A549 (cell line): ENCODE data around the gene XRCC1. TPM values are rescaled to one million over a fixed set of nuclear protein-coding genes. Genes with fewer than 3 reads are reported as not detected.

Experiments
- ATAC-seq, 2 experiments: fragments of 200-7000 bp in 1 of 2; fragments of >200 bp in 1 of 2; cut with Nextera tagmentation in 1 of 2; cut with Tn5 transposase in 1 of 2; 3 replicates each; pipeline versions ENCODE4 v1.8.0 to v1.9.1; 2018 to 2020; ENCODE audit warnings: mild to moderate bottlenecking in 1 of 2, moderate library complexity in 1 of 2
- CTCF ChIA-PET: fragments of 300-600 bp; sonication (Branson Sonifier 250); formaldehyde crosslinking; extraction: SDS; loops from one replicate; lab custom pipeline; 2021; ENCODE audit warnings: antibody characterized with exemption, inconsistent platforms; lab: Yijun Ruan, JAX
- POLR2A ChIA-PET: fragments of 350-600 bp; formaldehyde crosslinking; extraction: SDS; loops from one replicate; lab custom pipeline; 2021; ENCODE audit warnings: antibody characterized with exemption, inconsistent platforms; lab: Yijun Ruan, JAX
- DNase-seq, 2 experiments: peaks; one replicate each; pipeline versions ENCODE4 v3.0.0 to v3.0.0-alpha.2; 2011 to 2016; ENCODE audit warnings: low read depth in 1 of 2, low spot score in 1 of 2
- FAIRE-seq: peaks from 2 replicates; lab custom pipeline; 2011; peaks lifted over from hg19 to GRCh38; lab: Jason Lieb, UNC
- H3K27ac ChIP-seq, 2 experiments: fragments of >200 bp; sonication (Bioruptor Twin); formaldehyde crosslinking; 3 replicates each; pipeline ENCODE4 v1.5.1; 2016 to 2017
- H3K4me1 ChIP-seq: fragments of >200 bp; sonication (Bioruptor Twin); formaldehyde crosslinking; 3 replicates; pipeline ENCODE4 v1.6.1; 2016
- H3K4me2 ChIP-seq: fragments of >200 bp; sonication (Bioruptor Twin); formaldehyde crosslinking; 3 replicates; pipeline ENCODE4 v1.6.1; 2016
- H3K4me3 ChIP-seq: fragments of >200 bp; sonication (Bioruptor Twin); formaldehyde crosslinking; 3 replicates; pipeline ENCODE4 v1.5.1; 2016
- H3K9me3 ChIP-seq: fragments of >200 bp; sonication (Bioruptor Twin); formaldehyde crosslinking; 3 replicates; pipeline ENCODE4 v1.6.1; 2016
- CHD2 ChIP-seq: fragments of 150-350 bp; IDR thresholded peaks from 2 replicates; pipeline ENCODE4 v1.6.1; 2014; ENCODE audit warnings: low read length; ENCODE audit not compliant: partially characterized antibody
- CTCF ChIP-seq: fragments of >200 bp; sonication (Bioruptor Twin); formaldehyde crosslinking; IDR thresholded peaks from 3 replicates; pipeline ENCODE4 v1.5.1; 2016
- E2F6 ChIP-seq: IDR thresholded peaks from 2 replicates; pipeline ENCODE4 v1.6.1; 2012; ENCODE audit warnings: low read depth, borderline replicate concordance
- EHMT2 ChIP-seq: fragments of 200-600 bp; sonication (generic); IDR thresholded peaks from 2 replicates; pipeline ENCODE4 v1.6.1; 2016; ENCODE audit warnings: antibody characterized with exemption, low read depth, mild to moderate bottlenecking, moderate library complexity
- ESRRA ChIP-seq: fragments of 150-350 bp; IDR thresholded peaks from 2 replicates; pipeline ENCODE4 v1.6.1; 2014; ENCODE audit warnings: mild to moderate bottlenecking, low read length, borderline replicate concordance
- HDAC2 ChIP-seq: fragments of 200-600 bp; sonication (generic); IDR thresholded peaks from 2 replicates; pipeline ENCODE4 v1.6.1; 2016
- HEYL ChIP-seq: fragments of 250-450 bp; sonication (Bioruptor Pico); IDR thresholded peaks from 2 replicates; pipeline ENCODE4 v1.8.0; 2021; ENCODE audit warnings: mild to moderate bottlenecking, moderate library complexity
- HOXB5 ChIP-seq: fragments of 250-450 bp; sonication (Bioruptor Pico); IDR thresholded peaks from 2 replicates; pipeline ENCODE4 v1.5.0; 2020; ENCODE audit warnings: mild to moderate bottlenecking, moderate library complexity
- JUN ChIP-seq, 2 experiments: fragments of >200 bp; sonication (Bioruptor Twin); formaldehyde crosslinking; IDR thresholded peaks; 2 replicates in 1 of 2; 3 replicates in 1 of 2; pipeline ENCODE4 v1.6.1; 2016 to 2017
- MAFK ChIP-seq: fragments of 450-650 bp; IDR thresholded peaks from 2 replicates; pipeline ENCODE4 v1.6.1; 2014; ENCODE audit not compliant: partially characterized antibody
- MAX ChIP-seq: IDR thresholded peaks from 2 replicates; pipeline ENCODE4 v1.6.1; 2012
- PHF8 ChIP-seq: fragments of 200-600 bp; sonication (generic); IDR thresholded peaks from 2 replicates; pipeline ENCODE4 v1.6.1; 2016; ENCODE audit warnings: low read depth, mild to moderate bottlenecking, antibody characterized with exemption, moderate library complexity, borderline replicate concordance
- POLR2A ChIP-seq: IDR thresholded peaks from 2 replicates; pipeline ENCODE4 v1.6.1; 2012; ENCODE audit warnings: mild to moderate bottlenecking, low read length
- RFX5 ChIP-seq: fragments of 450-650 bp; IDR thresholded peaks from 2 replicates; pipeline ENCODE4 v1.7.1; 2014; ENCODE audit warnings: antibody characterized with exemption, mild to moderate bottlenecking, moderate library complexity
- ZNF302 ChIP-seq: fragments of 250-450 bp; sonication (Bioruptor Pico); IDR thresholded peaks from 2 replicates; pipeline ENCODE4 v1.9.0; 2021; ENCODE audit warnings: inconsistent platforms, mild to moderate bottlenecking, moderate library complexity
- WGBS: methylation state at CpG from one replicate; pipeline ENCODE4 v1.1.6; 2017; ENCODE audit errors: missing lambda C conversion rate; 5-methylcytosine and 5-hydroxymethylcytosine counted together
- polyA minus RNA-seq: library from RNA; depleted of rRNA, polyadenylated mRNA; stranded (reverse); fragments of >200 nt; gene quantifications from 2 replicates; pipeline ENCODE4 v1.2.3, GENCODE V29; 2011; rRNA and poly(A)+ RNA removed
- polyA plus RNA-seq, 4 experiments: library from polyadenylated mRNA; depleted of rRNA in 3 of 4; stranded (reverse); fragments of >200 nt; fragmentation: RNase III in 1 of 4; extraction: RNeasy Plus Mini Kit Qiagen cat#74134 plus additional on column Dnase treatment in 1 of 4; gene quantifications; 2 replicates in 3 of 4; 3 replicates in 1 of 4; pipeline ENCODE4 v1.2.3, GENCODE V29; 2011 to 2017
- TF ChIP-seq, protein P1 (sequence below): fragments of 200-600 bp; sonication (generic); IDR thresholded peaks from 2 replicates; pipeline ENCODE4 v1.6.1; 2016; ENCODE audit warnings: antibody characterized with exemption, mild to moderate bottlenecking, moderate library complexity
- TF ChIP-seq, protein P2 (sequence below): fragments of 150-350 bp; IDR thresholded peaks from 2 replicates; pipeline ENCODE4 v1.6.1; 2014; ENCODE audit warnings: low read depth, mild to moderate bottlenecking, low read length

XRCC1 gene, protein sequence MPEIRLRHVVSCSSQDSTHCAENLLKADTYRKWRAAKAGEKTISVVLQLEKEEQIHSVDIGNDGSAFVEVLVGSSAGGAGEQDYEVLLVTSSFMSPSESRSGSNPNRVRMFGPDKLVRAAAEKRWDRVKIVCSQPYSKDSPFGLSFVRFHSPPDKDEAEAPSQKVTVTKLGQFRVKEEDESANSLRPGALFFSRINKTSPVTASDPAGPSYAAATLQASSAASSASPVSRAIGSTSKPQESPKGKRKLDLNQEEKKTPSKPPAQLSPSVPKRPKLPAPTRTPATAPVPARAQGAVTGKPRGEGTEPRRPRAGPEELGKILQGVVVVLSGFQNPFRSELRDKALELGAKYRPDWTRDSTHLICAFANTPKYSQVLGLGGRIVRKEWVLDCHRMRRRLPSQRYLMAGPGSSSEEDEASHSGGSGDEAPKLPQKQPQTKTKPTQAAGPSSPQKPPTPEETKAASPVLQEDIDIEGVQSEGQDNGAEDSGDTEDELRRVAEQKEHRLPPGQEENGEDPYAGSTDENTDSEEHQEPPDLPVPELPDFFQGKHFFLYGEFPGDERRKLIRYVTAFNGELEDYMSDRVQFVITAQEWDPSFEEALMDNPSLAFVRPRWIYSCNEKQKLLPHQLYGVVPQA
- polyA plus RNA-seq (2011; rRNA removed) (31.9 and 32.0 TPM in 2 replicates), polyA plus RNA-seq (2017; fragmentation: RNase III; extraction: RNeasy Plus Mini Kit Qiagen cat#74134 plus additional on column Dnase treatment) (55.1 to 62.3 TPM (median 55.2 TPM) in 3 replicates), polyA minus RNA-seq (33.6 and 35.3 TPM in 2 replicates)
- 49.4 and 52.2 TPM in 2 replicates for polyA plus RNA-seq (2012; cell fraction: cytosol; rRNA removed)
- polyA plus RNA-seq (2012; cell fraction: nucleus; rRNA removed): 47.2 and 52.6 TPM in 2 replicates

- FAIRE-seq (peak; percentile 99), DNase-seq (peak; percentile 99 to 100), ATAC-seq (peak; percentile 98 to 99)
- H3K27ac ChIP-seq: peak within 1 kb of the TSS; percentile 91
- peaks cover 11% of the 10 kb centered on the region for H3K4me1 ChIP-seq
- H3K4me2 ChIP-seq: peak within 1 kb of the TSS; percentile 95
- CTCF ChIA-PET: interaction anchor here (0.6 to 3.0 kb wide), 10 partner anchors 10 to 1141 kb away, joined by 3 to 24 read pairs (median 4); no protein-coding TSS in a partner anchor
- peak within 1 kb of the TSS; percentile 84 for H3K4me3 ChIP-seq
- POLR2A ChIA-PET: interaction anchor here (1.2 to 2.4 kb wide), 4 partner anchors 9 to 42 kb away, joined by 3 to 17 read pairs (median 6); partner anchors contain the start of genes IRGQ, ZNF575 and ZNF576
- TF ChIP-seq HOXB5 (CRISPR knock-in tag) (no peak), PHF8 (peak; percentile 63; the same call in 1 of the 2 replicates), JUN (IDR thresholded peaks at IDR 0.05) (peak in 1 of 2 experiments; percentile 58; a peak in 3 of 5 replicates), HEYL (no peak), E2F6 (peak; percentile 65; the same call in 1 of the 2 replicates), RFX5 (peak; percentile 97), MAX (0 out of 2 replicates have a peak, but pooled peaks have one; percentile 35), CTCF (no peak), POLR2A (peak; percentile 52), EHMT2 (no peak), HDAC2 (0 out of 2 replicates have a peak, but pooled peaks have one; percentile 38), MAFK (no peak)
- TF ChIP-seq, protein P1, sequence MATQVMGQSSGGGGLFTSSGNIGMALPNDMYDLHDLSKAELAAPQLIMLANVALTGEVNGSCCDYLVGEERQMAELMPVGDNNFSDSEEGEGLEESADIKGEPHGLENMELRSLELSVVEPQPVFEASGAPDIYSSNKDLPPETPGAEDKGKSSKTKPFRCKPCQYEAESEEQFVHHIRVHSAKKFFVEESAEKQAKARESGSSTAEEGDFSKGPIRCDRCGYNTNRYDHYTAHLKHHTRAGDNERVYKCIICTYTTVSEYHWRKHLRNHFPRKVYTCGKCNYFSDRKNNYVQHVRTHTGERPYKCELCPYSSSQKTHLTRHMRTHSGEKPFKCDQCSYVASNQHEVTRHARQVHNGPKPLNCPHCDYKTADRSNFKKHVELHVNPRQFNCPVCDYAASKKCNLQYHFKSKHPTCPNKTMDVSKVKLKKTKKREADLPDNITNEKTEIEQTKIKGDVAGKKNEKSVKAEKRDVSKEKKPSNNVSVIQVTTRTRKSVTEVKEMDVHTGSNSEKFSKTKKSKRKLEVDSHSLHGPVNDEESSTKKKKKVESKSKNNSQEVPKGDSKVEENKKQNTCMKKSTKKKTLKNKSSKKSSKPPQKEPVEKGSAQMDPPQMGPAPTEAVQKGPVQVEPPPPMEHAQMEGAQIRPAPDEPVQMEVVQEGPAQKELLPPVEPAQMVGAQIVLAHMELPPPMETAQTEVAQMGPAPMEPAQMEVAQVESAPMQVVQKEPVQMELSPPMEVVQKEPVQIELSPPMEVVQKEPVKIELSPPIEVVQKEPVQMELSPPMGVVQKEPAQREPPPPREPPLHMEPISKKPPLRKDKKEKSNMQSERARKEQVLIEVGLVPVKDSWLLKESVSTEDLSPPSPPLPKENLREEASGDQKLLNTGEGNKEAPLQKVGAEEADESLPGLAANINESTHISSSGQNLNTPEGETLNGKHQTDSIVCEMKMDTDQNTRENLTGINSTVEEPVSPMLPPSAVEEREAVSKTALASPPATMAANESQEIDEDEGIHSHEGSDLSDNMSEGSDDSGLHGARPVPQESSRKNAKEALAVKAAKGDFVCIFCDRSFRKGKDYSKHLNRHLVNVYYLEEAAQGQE: no peak
- WGBS: under 1% methylated on average over 50 of the region's 51 CpGs
- H3K9me3 ChIP-seq: no peaks in the 10 kb centered on the region
Measured at GRCh38 chr19:43575156-43575950, at the start of gene XRCC1, which contains the start of gene PINLYP. Gene XRCC1, minus strand, starts transcription at chr19:43575527. Its CDS starts 69 bp downstream, at chr19:43575458. Gene PINLYP, plus strand, starts transcription at chr19:43575801. Its CDS starts 1,391 bp downstream, at chr19:43577192.

DNA sequence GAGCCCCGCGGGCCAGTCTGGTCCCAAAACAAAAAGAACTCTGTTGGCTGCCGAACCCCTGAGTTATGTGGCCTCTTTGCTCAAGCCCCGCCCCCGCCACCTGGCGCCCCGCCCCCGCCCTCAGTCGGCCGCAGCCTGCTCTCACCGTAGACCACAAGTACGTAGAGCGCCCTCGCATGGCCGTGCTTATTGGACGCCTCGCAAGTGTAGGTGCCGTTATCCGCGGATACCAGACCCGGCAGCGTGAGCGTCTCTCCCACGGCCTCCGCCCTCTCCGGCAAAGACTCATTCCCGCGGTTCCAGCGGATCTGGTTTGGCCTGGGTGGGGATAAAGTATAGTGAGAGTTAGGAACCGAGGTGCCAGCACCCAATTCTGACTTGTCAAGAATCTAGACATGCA is 49.6 kb upstream of the XRCC1 start:
- TF ChIP-seq ZNF302 (CRISPR knock-in tag) (no peak), HDAC2 (no peak), CHD2 (no peak), JUN (IDR thresholded peaks at IDR 0.05) (no peak), E2F6 (no peak), ESRRA (no peak)
- TF ChIP-seq, protein P2, sequence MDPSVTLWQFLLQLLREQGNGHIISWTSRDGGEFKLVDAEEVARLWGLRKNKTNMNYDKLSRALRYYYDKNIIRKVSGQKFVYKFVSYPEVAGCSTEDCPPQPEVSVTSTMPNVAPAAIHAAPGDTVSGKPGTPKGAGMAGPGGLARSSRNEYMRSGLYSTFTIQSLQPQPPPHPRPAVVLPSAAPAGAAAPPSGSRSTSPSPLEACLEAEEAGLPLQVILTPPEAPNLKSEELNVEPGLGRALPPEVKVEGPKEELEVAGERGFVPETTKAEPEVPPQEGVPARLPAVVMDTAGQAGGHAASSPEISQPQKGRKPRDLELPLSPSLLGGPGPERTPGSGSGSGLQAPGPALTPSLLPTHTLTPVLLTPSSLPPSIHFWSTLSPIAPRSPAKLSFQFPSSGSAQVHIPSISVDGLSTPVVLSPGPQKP: no peak
- Histone ChIP-seq H3K27ac (no peak overlapping the region), H3K4me1 (peaks cover 6% of the 10 kb centered on the region; the same call in 2 of the 3 replicates), H3K4me2 (no peak overlapping the region), H3K4me3 (no peak overlapping the region), H3K9me3 (no peaks in the 10 kb centered on the region)
- CTCF ChIA-PET: interaction anchor here (0.6 to 1.6 kb wide), 3 partner anchors 26 to 120 kb away, joined by 3 read pairs; no protein-coding TSS in a partner anchor
- DNase-seq (peak in 1 of 2 experiments; percentile 49), ATAC-seq (0 out of 6 replicates have a peak, but pooled peaks of 1 of the 2 experiments have one; percentile 10), FAIRE-seq (no peak)
- WGBS: 75% methylated on average over 22 of the region's 30 CpGs
- POLR2A ChIA-PET: no interaction called here
